GM12872 (cell line): ENCODE measurements around the gene PIP4K2A.

Experiments
- TF ChIP-seq, protein P1 (sequence below): IDR thresholded peaks from 3 replicates; pipeline ENCODE4 v1.5.1; 2011; ENCODE audit warnings: low read depth, mild to moderate bottlenecking, low read length, moderate library complexity; ENCODE audit not compliant: insufficient read depth

PIP4K2A gene

DNA sequence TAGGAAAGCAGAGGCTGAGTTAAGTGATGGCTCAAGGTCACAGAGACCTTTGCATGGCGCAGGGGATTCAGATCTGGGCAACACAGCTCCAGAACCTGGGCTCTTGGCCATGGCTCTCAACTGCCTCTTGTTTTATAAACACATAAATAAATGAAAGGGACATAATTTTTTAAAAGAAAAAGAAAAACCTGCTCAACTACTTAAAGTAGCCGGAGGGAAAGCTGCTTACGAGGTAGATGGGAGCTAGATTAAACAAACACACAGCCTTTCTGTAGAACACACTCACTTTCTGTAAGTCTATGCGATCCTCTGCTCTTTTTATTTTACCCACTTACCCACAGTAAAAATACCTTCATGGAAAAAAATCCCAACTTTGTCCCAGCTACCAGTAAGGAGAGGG lies 81.3 kb downstream of the PIP4K2A start:
- TF ChIP-seq, protein P1, sequence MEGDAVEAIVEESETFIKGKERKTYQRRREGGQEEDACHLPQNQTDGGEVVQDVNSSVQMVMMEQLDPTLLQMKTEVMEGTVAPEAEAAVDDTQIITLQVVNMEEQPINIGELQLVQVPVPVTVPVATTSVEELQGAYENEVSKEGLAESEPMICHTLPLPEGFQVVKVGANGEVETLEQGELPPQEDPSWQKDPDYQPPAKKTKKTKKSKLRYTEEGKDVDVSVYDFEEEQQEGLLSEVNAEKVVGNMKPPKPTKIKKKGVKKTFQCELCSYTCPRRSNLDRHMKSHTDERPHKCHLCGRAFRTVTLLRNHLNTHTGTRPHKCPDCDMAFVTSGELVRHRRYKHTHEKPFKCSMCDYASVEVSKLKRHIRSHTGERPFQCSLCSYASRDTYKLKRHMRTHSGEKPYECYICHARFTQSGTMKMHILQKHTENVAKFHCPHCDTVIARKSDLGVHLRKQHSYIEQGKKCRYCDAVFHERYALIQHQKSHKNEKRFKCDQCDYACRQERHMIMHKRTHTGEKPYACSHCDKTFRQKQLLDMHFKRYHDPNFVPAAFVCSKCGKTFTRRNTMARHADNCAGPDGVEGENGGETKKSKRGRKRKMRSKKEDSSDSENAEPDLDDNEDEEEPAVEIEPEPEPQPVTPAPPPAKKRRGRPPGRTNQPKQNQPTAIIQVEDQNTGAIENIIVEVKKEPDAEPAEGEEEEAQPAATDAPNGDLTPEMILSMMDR: no peak

GRCh38 chr10:22631646-22632278 lies 82.6 kb downstream of the PIP4K2A start:
- TF ChIP-seq, protein P1: no peak

DNA sequence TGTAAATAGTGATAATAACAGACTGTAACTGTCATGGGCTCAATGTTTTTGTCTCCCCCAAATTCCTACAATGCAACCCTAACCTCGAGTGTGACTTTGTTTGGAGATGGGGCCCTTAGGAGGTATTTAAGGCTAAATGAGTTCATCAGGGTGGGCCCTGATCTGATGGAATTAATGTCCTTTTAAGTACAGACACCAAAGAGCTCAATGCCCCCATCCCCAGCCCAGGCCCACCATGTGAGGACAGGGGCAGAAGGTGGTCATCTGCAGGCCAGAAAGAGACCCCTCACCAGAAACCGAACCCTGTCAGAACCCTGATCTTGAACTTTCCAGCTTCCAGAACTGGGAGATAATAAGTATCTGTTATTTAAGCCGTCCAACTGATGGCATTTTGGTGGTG lies 83.2 kb downstream of the PIP4K2A start:
- TF ChIP-seq, protein P1: no peak

GRCh38 chr10:22630234-22631174 lies 83.9 kb downstream of the PIP4K2A start:
- TF ChIP-seq, protein P1: no peak

GRCh38 chr10:22629852-22630233 lies 84.5 kb downstream of the PIP4K2A start:
- TF ChIP-seq, protein P1: no peak

GRCh38 chr10:22629126-22629525 lies 85.3 kb downstream of the PIP4K2A start:
- TF ChIP-seq, protein P1: no peak

DNA sequence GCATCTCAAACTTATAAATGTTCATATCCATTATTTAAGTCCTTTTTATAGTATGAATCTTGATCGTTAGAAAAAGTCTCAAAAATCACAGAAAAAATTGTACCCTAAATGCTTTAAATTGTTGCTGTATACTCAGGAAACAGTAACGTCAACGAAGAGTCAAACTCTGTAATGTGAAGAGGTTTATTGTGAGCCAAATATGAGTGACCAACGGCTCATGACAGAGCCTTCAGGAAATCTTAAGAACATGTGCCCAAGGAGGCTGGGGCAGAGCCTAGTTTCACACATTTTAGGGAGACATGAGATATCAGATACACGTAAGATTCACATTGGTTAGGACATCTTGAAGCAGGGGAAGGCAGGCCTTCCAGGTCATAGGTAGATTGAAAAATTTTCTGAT lies 86.1 kb downstream of the PIP4K2A start:
- TF ChIP-seq, protein P1: no peak
